Skin of body (tissue), 2 donors: ENCODE measurements around the gene SLC39A10. TPM values are rescaled to one million over a fixed set of nuclear protein-coding genes. Genes with fewer than 3 reads are reported as not detected.

Experiments used
- DNase-seq: peaks from one replicate; lab custom pipeline; 2025; lab: John Stamatoyannopoulos, UW
- total RNA-seq: library from RNA; depleted of rRNA; stranded (reverse); fragments of >200 nt; gene quantifications from one replicate; pipeline ENCODE4 v1.2.3, GENCODE V29; 2014

SLC39A10 gene, protein sequence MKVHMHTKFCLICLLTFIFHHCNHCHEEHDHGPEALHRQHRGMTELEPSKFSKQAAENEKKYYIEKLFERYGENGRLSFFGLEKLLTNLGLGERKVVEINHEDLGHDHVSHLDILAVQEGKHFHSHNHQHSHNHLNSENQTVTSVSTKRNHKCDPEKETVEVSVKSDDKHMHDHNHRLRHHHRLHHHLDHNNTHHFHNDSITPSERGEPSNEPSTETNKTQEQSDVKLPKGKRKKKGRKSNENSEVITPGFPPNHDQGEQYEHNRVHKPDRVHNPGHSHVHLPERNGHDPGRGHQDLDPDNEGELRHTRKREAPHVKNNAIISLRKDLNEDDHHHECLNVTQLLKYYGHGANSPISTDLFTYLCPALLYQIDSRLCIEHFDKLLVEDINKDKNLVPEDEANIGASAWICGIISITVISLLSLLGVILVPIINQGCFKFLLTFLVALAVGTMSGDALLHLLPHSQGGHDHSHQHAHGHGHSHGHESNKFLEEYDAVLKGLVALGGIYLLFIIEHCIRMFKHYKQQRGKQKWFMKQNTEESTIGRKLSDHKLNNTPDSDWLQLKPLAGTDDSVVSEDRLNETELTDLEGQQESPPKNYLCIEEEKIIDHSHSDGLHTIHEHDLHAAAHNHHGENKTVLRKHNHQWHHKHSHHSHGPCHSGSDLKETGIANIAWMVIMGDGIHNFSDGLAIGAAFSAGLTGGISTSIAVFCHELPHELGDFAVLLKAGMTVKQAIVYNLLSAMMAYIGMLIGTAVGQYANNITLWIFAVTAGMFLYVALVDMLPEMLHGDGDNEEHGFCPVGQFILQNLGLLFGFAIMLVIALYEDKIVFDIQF
- 49.0 TPM for total RNA-seq

DNA sequence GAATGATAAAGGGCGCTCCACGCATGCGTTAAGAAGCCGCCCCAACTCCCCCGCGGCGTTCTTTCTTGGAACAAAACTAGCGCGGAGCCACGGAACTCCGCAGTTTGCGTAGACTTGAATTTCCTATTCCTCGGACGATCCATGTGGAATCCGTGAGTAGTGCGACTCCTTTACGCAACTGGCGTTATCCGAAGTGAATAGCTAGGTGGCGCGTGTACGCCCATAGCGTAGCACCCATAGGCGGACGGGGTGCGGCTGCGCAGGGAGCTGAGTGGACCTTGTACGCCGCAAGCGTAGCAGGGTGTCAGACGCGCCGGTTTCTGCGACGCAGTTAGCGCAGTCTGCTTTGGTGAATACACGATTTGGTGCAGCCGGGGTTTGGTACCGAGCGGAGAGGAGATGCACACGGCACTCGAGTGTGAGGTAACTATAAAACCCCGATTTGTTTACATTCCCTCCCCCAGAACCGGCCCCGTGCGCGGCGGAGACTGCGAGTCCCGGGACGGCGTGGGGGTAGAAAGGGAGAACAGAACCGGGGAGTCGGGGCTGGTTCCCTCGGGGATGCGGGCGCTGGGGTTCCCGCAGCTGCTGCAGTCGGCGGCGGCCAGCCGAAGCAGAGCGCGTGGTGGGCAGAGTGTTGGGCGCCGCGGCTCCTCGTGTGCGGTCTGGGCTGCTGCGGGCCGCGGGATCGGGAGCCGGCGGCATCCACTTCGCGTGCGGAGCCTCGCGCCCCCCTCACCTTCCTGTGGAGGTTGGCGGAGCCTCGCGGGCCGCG is at the start of gene SLC39A10:
SLC39A10 (plus strand) TSS at position 368 of the 775 bp plus-strand sequence. CDS start 22,817 bp downstream, outside the sequence.
- peak; percentile 100 for DNase-seq

DNA sequence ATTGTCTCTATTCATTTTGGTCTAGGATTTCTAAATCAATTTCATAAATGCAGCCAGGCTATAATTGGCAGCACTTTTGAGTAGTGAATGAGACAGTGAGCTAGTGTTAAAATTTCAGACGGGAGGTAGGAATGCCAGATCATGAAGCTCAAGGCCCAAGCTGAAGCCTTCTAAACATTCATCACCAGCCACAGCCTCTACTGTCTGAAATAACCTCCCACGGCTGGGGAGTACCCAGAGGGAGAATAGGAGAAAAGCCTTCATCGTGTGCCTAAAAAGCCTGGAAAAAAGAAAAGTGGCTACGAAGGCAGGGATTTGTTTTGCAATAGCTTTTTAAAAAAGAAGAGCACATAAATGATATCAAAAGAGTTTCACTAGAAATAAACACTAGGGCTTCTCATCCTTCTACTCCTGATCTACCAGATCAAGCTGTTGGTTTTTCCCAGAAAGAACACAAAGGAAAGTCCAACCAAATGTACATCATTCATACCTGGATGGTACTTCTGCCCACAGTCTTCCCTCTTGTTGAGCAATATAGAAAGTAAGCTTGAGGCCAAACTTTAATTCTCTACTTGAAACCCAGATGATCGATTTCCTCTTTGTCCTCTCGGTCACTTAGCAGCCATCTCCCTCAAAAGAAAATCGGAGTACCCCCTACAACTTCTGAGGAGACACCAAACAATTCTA is 48.1 kb upstream of the SLC39A10 start:
- no peak for DNase-seq

DNA sequence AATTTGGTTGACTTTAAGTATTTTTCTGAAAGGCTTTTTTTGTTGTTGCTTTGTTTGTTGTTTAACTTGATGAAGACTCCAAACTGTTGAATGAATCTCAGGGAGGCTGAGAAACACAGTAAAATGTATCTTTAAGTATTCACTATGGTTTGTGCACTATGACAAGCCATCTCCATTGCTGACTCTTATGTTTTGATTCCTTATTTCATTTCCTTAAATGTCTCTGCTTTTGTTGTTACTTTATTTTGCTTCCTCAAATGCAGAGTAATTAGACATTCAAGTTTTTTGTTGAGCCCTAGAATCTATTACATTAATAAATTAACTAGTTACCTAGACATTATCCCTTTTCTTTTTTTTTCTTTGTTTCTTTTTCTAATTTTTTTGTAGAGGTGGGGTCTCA is 46.3 kb upstream of the SLC39A10 start:
- no peak for DNase-seq

DNA sequence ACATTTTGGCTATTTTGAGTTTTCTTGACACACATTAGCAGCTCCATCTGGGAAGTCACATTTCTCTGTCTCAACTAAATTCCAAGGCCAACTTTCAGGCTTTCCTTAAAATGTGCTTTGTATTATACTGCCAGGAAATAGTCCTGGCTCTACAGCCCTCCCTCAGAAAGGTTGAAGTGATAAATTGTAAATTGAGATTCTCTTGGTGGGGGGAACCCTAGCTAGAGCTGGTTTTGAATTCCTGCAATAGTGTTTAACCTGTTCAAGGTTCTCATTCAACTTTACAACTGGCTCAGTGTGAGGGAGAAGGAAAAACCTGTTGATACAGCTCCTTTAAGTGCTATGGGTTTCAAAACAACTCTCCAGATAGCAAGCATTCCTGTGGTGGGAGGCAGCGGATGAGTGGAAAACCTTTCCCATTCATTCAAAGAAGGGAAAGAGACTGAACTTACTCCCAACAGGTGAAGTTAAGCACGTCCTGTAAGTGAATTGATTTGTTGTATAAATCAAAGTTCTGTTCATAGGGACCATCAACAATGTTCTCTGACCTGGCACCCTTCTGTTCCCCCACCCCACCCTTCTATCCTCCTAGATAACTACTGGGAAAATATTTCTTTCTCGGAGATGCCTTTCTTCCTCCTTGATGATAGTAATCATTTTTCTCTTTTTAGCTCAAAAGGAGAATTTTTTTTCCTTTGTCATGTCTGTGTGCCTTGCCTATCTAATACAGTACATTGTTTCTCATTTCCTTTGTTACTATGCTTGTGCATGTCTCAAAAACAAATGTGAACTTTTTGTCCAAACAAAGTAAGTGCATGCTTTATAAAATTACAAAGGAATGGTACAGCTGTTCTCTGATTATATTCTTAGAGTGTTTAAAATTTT is 44.2 kb upstream of the SLC39A10 start:
- peak; percentile 58 for DNase-seq

DNA sequence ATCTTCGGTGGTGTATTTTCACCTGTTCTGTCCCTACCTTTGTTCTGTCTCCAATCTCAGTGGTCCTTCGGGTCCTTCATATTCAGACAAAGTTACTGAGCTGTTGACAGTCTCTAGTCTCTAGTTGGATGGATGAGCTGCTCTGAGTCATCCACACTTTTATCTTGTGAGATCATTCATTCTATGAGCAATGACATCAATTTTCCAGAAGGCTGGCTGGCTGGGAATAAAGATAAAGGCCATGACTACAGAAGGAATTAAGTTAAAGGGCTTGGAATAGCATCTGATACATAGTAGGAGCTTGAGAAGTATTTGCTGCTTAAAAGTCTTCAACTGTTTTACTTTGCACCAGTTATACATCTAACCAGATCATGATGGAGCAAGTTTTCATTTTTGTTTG is 43.1 kb upstream of the SLC39A10 start:
- DNase-seq, result peak; percentile 91

DNA sequence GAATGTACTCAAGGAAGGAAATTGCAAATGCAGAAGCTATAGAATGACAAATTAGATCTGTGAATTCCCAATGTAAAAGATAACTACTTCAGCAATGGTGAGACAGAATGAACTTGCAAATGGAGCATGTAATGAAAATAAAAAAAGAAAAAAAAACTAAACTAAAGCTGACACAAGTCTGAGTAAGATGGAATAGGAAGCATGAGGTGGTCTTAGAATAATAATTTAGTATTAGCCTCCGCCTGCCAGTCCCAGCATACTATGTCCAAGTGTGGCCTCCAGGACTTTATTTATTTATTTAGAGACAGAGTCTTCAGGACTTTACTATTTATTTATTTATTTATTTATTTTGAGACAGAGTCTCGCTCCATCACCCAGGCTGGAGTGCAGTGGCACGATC is 37.4 kb upstream of the SLC39A10 start:
- DNase-seq, result no peak

DNA sequence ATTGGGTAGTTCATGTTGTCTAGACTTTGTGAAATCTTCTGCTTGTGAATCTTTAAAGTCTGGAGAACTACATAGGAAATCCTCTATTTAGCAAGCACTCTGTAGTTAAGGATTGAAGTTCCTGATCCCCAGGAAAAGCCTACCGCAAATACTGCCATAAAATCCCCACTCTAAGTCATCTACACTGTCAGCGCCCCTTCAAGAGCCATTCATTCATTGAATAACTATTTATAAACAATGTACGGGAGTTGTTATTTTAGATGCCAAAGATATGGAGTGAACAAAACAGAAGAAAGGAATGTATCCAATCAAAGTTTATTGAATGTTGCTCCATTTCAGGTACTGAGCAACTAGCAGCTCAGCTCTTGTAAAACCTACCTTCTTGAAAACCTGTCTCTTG is 36.5 kb upstream of the SLC39A10 start:
- no peak for DNase-seq

DNA sequence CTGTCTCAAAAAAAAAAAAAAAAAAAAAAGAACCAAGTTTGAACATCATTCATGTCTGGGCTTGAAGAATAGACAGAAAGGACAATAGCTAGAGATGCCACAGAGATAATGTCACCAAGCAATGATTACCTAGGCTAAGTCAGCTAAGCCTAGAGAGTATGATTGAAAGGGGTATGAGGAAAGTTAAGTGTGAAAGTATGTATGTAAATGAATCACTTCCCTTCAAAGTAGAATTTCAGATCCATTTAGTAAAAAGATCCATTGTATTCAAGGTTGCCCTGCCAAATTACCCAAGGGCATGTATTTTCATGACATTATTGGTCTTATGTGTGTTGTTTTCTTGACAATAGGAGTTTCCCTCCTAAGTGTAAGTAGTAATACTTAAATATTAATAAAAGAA is 34.1 kb upstream of the SLC39A10 start:
- DNase-seq, result no peak

DNA sequence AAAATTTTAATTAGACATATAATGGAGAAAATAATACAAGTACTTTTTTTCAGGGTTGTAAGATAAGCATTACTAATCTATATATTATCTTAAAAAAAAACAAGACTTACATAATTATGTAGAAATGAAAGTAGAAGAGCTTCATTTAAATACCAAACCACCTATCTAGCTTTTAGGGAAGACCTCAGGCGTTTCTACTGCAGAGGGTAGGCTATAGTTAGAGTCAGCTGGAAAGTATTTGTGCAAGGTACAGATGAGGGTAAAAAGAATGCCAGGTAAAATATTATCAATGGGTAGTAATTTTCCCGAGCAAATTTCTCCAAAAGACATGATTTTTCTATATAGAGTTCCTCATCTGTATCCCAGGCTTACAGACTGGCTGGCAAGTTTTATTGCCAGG is 30.5 kb upstream of the SLC39A10 start:
- DNase-seq, result no peak

DNA sequence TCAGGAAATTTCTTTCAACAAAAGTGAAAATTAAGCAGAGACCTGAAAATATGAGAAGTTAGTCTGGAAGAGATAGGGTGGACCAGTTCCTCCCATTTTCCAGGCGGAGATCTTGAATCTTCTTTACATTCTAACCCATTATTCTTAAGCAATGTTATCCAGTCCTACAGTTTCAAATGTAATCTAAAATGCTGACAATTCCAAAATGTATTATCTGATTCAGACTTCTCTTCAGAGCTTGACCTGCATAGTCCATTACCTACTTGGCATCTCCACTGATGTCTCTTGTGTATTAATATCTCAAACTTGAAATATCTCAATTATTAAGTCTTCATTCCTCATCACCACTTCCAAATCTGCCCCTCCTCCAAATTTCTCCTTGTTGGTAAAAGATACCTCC is 28.4 kb upstream of the SLC39A10 start:
- DNase-seq, result no peak

DNA sequence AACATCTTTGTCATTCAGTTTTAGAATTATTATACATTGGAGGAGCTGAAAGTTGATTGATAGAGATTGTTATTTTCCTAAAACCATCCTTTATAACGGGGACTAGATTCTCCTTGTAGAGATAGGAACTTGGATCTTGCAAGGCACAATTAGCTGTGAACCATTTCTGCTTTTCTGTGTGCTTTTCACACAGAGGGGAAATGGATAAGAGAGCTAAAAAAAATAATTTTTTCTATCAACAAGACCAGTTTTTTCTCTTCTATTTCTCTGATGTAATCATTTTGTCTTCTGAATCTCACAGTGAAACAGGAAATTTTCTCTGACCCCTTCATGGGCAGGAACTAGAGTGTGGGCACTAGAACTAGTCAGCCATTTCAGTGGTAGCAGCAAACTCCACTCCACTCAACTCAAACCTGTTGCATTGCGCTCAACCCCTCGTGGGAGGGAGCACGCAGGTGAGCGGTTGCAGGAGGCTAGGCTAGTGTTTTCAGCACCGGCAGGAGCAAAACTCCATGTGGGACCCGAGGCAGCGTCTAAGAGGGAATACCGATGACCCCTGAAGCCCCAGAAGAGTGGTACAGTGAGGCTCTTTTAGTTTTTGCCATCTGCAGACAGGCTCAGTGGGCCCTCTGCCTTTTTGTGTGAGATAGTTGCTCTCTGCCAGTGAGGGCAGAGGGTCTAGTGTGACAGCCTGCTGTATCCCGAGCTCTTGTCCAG is 24.0 kb upstream of the SLC39A10 start:
- DNase-seq, result no peak

DNA sequence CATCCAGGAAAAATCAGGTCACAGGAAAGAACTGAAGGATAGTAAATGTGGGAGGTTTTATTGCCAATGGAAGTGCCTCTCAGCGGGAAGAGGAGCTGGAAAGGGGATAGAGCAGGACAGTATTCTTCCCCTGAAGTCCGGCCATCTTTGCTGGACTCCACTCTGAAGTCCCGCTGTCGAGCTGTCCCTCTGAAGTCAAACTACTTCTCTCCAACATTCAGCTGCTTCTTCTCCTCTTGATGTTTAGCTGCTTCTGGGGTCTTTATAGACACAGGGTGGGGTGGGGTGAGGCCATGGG is 23.5 kb upstream of the SLC39A10 start:
- no peak for DNase-seq

DNA sequence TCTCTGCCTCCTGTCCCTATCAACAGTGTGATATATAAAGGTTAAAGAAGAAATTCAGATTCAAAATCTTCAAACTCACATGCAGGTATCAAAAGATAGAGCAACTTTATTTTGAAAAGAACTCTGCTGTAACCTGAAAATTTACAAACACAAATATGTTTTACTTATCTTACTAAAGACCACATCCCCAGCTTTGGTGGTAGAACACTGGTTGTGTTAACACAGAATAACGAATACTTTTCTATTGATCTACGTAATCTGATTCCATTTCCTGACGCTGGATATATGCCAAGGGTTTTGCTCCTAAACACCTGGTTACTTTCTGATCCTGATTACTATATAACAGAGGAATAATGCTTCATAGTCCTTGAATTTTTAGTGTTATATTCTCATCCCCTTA is 23.1 kb upstream of the SLC39A10 start:
- DNase-seq, result no peak

DNA sequence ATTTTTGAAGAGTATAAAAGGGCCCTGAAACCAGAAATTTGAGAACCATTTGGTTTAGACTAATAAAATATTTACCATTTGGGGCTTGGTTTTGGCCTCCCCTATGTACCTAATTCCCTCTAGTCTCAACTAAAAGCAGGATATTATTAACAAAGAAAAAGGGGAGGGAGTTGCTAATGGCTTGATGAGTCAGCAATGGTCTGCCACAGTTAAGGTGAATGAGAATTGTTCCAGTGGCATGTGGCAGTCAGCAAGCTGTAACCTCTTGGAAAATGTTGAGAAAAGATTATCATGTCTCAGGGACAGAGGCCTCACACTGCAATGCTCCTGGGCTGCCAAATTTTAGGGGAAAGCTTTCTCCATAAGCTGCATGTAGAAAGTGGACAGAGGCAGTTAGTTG is 20.1 kb upstream of the SLC39A10 start:
- DNase-seq, result no peak

DNA sequence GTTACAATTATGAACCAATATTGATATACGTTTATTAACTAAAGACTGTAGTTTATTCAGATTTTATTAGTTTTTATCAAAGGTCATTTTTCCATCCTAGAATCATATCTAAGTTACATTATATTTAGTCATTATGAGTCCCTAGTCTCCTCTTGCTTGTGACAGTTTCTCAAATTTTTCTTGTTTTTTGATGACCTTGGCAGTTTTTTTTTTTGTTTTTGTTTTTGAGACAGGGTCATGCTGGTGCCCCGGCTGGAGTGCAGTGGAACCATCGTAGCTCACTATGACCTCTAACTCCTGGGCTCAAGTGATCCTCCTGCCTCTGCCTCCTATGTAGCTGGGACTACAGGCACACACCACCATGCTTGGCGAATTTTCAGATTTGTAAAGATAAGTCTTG is 18.3 kb upstream of the SLC39A10 start:
- no peak for DNase-seq

DNA sequence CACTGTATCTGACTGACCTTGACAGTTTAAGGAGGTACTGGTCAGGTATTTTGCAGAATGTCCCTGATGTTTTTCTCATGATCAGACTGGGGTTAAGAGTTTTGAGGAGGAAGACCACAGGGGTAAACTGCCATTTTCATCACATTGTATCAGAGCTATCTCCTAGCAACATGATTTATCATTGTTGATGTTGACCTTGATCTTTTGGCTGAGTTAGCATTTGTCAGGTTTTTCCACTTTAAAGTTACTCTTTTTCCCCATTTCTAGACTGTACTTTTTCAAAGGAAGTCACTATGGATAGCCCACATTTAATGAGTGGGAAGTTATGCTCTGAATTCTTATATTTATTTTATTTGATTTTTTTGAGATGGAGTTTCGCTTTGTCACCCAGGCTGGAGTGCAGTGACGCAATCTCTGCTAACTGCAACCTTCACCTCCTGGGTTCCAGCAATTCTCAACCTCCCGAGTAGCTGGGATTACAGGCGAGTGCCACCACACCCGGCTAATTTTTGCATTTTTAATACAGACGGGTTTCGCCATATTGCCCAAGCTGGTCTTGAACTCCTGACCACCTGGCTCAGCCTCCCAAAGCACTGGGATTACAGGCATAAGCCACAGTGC is 17.7 kb upstream of the SLC39A10 start:
- no peak for DNase-seq

DNA sequence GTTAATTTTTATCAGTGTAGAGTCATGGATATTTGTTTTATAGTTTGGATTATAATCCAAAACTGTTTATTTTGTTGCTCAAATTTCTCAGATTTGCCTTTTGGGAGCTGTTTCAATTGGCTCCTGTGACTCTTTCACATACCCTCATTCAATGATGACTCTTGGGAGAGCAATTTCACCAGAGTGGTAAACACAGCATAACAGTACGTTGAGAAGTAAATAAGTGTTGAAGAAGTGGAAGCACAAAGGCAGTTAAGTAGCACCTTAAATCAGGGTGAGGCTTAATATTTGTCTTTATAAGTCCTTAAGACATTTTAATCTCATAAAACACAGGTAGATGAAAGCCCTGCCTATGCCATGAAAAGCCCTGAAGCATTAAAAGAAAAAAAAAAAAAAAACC is 17.1 kb upstream of the SLC39A10 start:
- no peak for DNase-seq

DNA sequence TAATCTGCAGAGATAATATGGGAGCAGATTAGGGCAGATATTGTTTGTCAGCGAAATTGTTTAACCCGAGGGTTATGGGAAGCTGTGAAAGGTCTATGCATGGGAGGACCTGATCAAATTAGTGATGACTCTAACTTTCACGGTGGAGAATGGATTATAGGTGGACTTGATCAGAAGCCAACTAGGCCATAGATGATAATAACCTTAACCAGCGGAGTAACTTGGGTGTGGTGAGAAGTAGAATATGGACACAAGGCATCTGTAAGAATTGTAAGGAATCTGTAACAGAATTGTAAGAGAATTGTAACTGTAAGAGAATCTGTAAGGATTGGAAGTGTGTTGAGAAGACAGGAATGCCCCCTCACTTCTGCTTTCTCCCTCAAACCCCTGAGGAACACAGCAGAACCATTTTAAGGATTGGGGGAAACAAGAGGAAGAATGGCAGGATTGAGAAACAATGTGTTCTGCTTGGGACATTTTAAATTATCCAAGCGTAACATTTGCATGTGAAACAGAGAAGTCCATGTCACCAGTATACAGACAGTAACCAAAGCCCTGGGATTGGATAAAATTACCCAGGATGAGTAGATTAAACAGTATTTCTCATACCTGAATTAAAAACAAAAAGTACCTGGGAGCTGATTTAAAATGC is 14.9 kb upstream of the SLC39A10 start:
- no peak for DNase-seq

DNA sequence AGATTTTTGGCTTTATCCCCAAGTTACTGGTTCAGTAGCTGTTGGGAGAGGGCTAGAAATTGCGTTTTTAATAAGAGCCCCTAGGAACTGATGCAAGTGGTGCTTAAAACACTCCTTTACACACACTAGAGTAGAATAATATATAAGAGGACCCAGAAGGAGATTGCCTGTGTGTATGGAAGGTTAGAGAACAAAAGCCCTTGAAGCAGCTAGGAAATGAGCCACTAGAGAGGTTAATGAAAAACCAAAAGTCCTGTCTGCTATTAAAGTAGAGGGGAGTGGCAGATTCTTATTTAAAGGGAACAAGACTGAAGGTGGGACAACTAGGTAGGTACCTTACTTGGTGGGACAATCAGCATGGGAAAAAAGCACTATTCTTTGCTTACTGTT is 14.4 kb upstream of the SLC39A10 start:
- no peak for DNase-seq
